Measurements from ENCODE around the gene COL13A1.

The COL13A1 gene

GRCh38 chr10:69880301-69881081, 78.8 kb downstream of the COL13A1 start:
- DNase-seq (ENCODE audit: low read depth, low spot score) = no peak
- no peak overlapping the region for H3K27ac ChIP-seq

- no peak overlapping the region for H3K27ac ChIP-seq
- DNase-seq (ENCODE audit: low read depth, low spot score) = no peak
Observed at GRCh38 chr10:69881202-69881601, 79.5 kb downstream of the COL13A1 start.

- no peak overlapping the region for H3K27ac ChIP-seq
- no peak for DNase-seq (ENCODE audit: low read depth, low spot score)
Observed at GRCh38 chr10:69883310-69884023, 81.8 kb downstream of the COL13A1 start.

- no peak overlapping the region for H3K27ac ChIP-seq
- no peak for DNase-seq (ENCODE audit: low read depth, low spot score)
Observed at GRCh38 chr10:69884024-69884367, 82.3 kb downstream of the COL13A1 start.

GRCh38 chr10:69884686-69885085, 83.0 kb downstream of the COL13A1 start:
- H3K27ac ChIP-seq = no peak overlapping the region
- no peak for DNase-seq (ENCODE audit: low read depth, low spot score)

GRCh38 chr10:69885379-69886013, 83.8 kb downstream of the COL13A1 start:
- DNase-seq (ENCODE audit: low read depth, low spot score) = no peak
- H3K27ac ChIP-seq = no peak overlapping the region

- no peak overlapping the region for H3K27ac ChIP-seq
- DNase-seq (ENCODE audit: low read depth, low spot score) = no peak
Observed at GRCh38 chr10:69888882-69889584, 87.3 kb downstream of the COL13A1 start.

- no peak overlapping the region for H3K27ac ChIP-seq
- DNase-seq (ENCODE audit: low read depth, low spot score) = no peak
Observed at GRCh38 chr10:69890065-69890847, 88.5 kb downstream of the COL13A1 start.

- no peak for DNase-seq (ENCODE audit: low read depth, low spot score)
- no peak overlapping the region for H3K27ac ChIP-seq
Observed at GRCh38 chr10:69891057-69891617, 89.4 kb downstream of the COL13A1 start.

- no peak for DNase-seq (ENCODE audit: low read depth, low spot score)
- H3K27ac ChIP-seq = no peak overlapping the region
Observed at GRCh38 chr10:69892406-69892805, 90.7 kb downstream of the COL13A1 start.

GRCh38 chr10:69892816-69893215, 91.1 kb downstream of the COL13A1 start:
- no peak overlapping the region for H3K27ac ChIP-seq
- no peak for DNase-seq (ENCODE audit: low read depth, low spot score)

GRCh38 chr10:69893271-69893900, 91.7 kb downstream of the COL13A1 start:
- H3K27ac ChIP-seq = no peak overlapping the region
- no peak for DNase-seq (ENCODE audit: low read depth, low spot score)

GRCh38 chr10:69894156-69894555, 92.5 kb downstream of the COL13A1 start:
- DNase-seq (ENCODE audit: low read depth, low spot score) = no peak
- no peak overlapping the region for H3K27ac ChIP-seq

- no peak for DNase-seq (ENCODE audit: low read depth, low spot score)
- H3K27ac ChIP-seq = no peak overlapping the region
Observed at GRCh38 chr10:69895759-69896158, 94.1 kb downstream of the COL13A1 start.

GRCh38 chr10:69896606-69897231, 95.0 kb downstream of the COL13A1 start:
- H3K27ac ChIP-seq = no peak overlapping the region
- DNase-seq (ENCODE audit: low read depth, low spot score) = no peak

GRCh38 chr10:69897432-69897831, 95.7 kb downstream of the COL13A1 start:
- H3K27ac ChIP-seq = no peak overlapping the region
- DNase-seq (ENCODE audit: low read depth, low spot score) = no peak

GRCh38 chr10:69897999-69898398, 96.3 kb downstream of the COL13A1 start:
- no peak overlapping the region for H3K27ac ChIP-seq
- no peak for DNase-seq (ENCODE audit: low read depth, low spot score)

- DNase-seq (ENCODE audit: low read depth, low spot score) = no peak
- no peak overlapping the region for H3K27ac ChIP-seq
Observed at GRCh38 chr10:69898524-69898923, 96.8 kb downstream of the COL13A1 start.

GRCh38 chr10:69898941-69899340, 97.2 kb downstream of the COL13A1 start:
- DNase-seq (ENCODE audit: low read depth, low spot score) = no peak
- H3K27ac ChIP-seq = no peak overlapping the region

Measured in epithelial cell of prostate (primary cell).